BE2C (cell line): ENCODE results near the gene SYNE4.
"Not testable (repeated sequence)": the region's sequence is repeated elsewhere in the genome, so short reads cannot be mapped to it uniquely, and the experiment has no call there.

Experiments used
- DNase-seq: peaks from one replicate; pipeline ENCODE4 v3.0.0-alpha.2; 2020
- H3K27me3 ChIP-seq: fragments of 250-450 bp; sonication (Bioruptor Pico); 2 replicates; pipeline ENCODE4 v1.5.1; 2020; ENCODE audit warnings: mild to moderate bottlenecking
- H3K36me3 ChIP-seq: fragments of 250-450 bp; sonication (Bioruptor Pico); 2 replicates; pipeline ENCODE4 v1.5.1; 2020; ENCODE audit warnings: mild to moderate bottlenecking
- H3K4me1 ChIP-seq: fragments of 250-450 bp; sonication (Bioruptor Pico); 2 replicates; pipeline ENCODE4 v1.5.1; 2020
- H3K4me3 ChIP-seq: 2 replicates; pipeline ENCODE4 v1.5.1; 2011; ENCODE audit warnings: low read depth, low read length
- H3K9me3 ChIP-seq: fragments of 250-450 bp; sonication (Bioruptor Pico); 2 replicates; pipeline ENCODE4 v1.5.1; 2020
- TF ChIP-seq, protein P1 (sequence below): IDR thresholded peaks from 2 replicates; pipeline ENCODE4 v1.5.1; 2012; ENCODE audit warnings: mild to moderate bottlenecking, low read depth, low read length

SYNE4 gene

DNA sequence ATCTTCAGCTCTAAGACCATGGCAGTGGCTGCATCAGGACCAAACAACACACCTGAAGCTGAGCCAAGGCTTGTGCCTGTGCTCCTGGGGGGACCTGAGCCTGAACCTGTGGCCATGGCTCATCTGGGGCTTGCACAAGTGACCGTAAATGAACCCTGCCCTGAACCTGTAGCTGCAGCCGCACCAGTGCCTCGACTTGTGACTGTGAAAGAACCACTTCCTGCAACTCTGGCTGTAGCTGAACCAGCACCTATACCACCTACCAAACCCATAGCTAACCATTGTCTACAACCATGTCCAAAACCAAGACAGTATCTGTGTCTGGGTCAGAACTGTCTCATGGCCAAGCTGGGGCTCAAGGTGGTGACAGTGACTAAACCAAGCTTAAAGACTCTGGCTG lies 41.8 kb downstream of the SYNE4 start:
- H3K4me1 ChIP-seq, result no peaks in the 10 kb centered on the region
- no peak for DNase-seq
- no peaks in the 10 kb centered on the region for H3K36me3 ChIP-seq
- H3K27me3 ChIP-seq, result no peaks in the 10 kb centered on the region
- TF ChIP-seq, protein P1, sequence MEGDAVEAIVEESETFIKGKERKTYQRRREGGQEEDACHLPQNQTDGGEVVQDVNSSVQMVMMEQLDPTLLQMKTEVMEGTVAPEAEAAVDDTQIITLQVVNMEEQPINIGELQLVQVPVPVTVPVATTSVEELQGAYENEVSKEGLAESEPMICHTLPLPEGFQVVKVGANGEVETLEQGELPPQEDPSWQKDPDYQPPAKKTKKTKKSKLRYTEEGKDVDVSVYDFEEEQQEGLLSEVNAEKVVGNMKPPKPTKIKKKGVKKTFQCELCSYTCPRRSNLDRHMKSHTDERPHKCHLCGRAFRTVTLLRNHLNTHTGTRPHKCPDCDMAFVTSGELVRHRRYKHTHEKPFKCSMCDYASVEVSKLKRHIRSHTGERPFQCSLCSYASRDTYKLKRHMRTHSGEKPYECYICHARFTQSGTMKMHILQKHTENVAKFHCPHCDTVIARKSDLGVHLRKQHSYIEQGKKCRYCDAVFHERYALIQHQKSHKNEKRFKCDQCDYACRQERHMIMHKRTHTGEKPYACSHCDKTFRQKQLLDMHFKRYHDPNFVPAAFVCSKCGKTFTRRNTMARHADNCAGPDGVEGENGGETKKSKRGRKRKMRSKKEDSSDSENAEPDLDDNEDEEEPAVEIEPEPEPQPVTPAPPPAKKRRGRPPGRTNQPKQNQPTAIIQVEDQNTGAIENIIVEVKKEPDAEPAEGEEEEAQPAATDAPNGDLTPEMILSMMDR, result no peak
- H3K9me3 ChIP-seq, result no peaks in the 10 kb centered on the region
- no peak overlapping the region for H3K4me3 ChIP-seq

DNA sequence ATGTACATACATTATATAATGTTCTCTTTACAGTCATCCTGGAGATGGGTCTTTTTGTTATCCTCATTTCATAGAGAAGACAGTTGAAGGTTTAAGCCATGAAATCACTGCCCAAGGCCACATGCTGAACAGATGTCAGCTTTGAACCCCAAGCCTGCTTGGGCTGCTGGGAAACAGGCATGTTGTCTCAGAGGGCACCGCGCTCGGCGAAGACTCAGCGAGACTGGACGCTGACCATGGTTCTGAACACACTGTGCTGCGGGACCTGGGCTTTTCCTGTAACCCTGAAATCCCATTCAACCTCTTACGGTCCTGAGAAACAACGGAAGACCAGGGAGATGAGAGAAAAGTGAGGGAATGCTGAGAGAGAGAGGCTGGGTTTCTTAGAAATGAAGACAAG lies 45.1 kb downstream of the SYNE4 start:
- TF ChIP-seq, protein P1, result no peak
- Histone ChIP-seq H3K9me3 (no peaks in the 10 kb centered on the region), H3K4me3 (no peak overlapping the region), H3K36me3 (no peaks in the 10 kb centered on the region), H3K27me3 (peaks cover 16% of the 10 kb centered on the region), H3K4me1 (no peaks in the 10 kb centered on the region)
- DNase-seq, result no peak

DNA sequence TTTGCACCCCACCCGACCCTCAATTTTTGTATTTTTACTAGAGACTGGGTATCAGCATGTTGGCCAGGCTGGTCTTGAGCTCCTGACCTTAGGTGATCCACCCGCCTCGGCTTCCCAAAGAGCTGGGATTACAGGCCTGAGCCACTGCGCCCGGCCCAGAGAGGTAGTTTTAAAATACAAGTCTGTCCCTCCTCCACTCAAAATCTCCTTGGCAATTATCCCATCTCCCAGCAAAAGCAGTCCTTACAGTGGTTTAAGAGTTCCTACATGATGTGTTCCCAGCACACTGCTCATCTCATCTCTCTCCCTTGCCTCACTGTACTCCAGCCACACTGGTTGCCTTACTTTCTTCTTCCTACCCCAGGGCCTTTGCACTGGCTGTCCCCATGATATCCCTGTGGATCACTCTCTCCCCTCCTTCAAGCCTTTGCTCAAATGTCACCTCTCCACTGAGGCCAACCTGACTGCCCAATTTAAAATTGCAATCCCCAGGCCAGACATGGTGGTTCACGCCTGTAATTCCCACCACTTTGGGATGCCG lies 48.1 kb downstream of the SYNE4 start:
- TF ChIP-seq, protein P1, result no peak
- H3K4me1 ChIP-seq, result no peaks in the 10 kb centered on the region
- no peak overlapping the region for H3K4me3 ChIP-seq
- no peaks in the 10 kb centered on the region for H3K36me3 ChIP-seq
- no peaks in the 10 kb centered on the region for H3K9me3 ChIP-seq
- DNase-seq, result no peak
- peaks cover 16% of the 10 kb centered on the region for H3K27me3 ChIP-seq

- Histone ChIP-seq H3K4me3 (no peak overlapping the region), H3K36me3 (no peaks in the 10 kb centered on the region), H3K27me3 (peaks cover 16% of the 10 kb centered on the region), H3K4me1 (no peaks in the 10 kb centered on the region), H3K9me3 (no peaks in the 10 kb centered on the region)
- TF ChIP-seq, protein P1, result no peak
- DNase-seq, result no peak
Measured at GRCh38 chr19:35959968-35960320, 48.7 kb downstream of the SYNE4 start.

GRCh38 chr19:35959040-35959967 lies 49.3 kb downstream of the SYNE4 start:
- H3K27me3 ChIP-seq, result peaks cover 16% of the 10 kb centered on the region
- H3K4me3 ChIP-seq, result peak overlapping the region; percentile 26
- DNase-seq, result peak; percentile 36
- no peaks in the 10 kb centered on the region for H3K4me1 ChIP-seq
- TF ChIP-seq, protein P1, result peak; percentile 29
- no peaks in the 10 kb centered on the region for H3K36me3 ChIP-seq
- H3K9me3 ChIP-seq, result no peaks in the 10 kb centered on the region

DNA sequence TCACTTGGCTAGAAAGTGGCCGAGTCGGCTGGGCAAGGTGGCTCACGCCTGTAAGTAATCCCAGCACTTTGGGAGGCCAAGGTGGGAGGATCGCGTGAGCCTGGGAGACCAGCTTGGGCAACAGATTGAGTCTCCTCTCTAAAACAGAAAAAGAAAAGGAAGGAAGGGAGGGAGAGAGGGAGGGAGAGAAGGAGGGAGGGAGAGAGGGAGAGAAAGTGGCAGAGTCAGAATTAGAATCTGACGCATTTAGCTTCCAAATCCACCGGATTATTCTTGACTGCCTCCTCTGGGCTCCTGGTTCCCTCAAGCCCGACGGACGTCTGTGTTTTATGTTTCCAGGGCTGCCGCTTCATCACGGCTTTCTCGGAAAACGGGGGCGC lies 50.0 kb downstream of the SYNE4 start:
- H3K36me3 ChIP-seq, result no peaks in the 10 kb centered on the region
- TF ChIP-seq, protein P1, result no peak
- no peaks in the 10 kb centered on the region for H3K4me1 ChIP-seq
- peaks cover 16% of the 10 kb centered on the region for H3K27me3 ChIP-seq
- DNase-seq, result no peak
- no peaks in the 10 kb centered on the region for H3K9me3 ChIP-seq
- H3K4me3 ChIP-seq, result no peak overlapping the region; the same call in 1 of the 2 replicates

GRCh38 chr19:35957411-35957810 lies 51.2 kb downstream of the SYNE4 start:
- peaks cover 16% of the 10 kb centered on the region for H3K27me3 ChIP-seq
- H3K4me1 ChIP-seq, H3K4me3 ChIP-seq, H3K36me3 ChIP-seq, H3K9me3 ChIP-seq, DNase-seq: not testable (repeated sequence)
